Loucy (cell line): Measurements from ENCODE around the gene SCGB3A2.

Experiments used
- H2AFZ ChIP-seq: fragments of 200-600 bp; sonication (generic); 2 replicates; pipeline ENCODE4 v1.6.0; 2016; ENCODE audit warnings: antibody characterized with exemption, mild to moderate bottlenecking, low read length, moderate library complexity
- H3F3A ChIP-seq: fragments of 200-600 bp; 2 replicates; pipeline ENCODE4 v1.6.0; 2016; ENCODE audit warnings: antibody characterized with exemption, low read depth, mild to moderate bottlenecking
- H3K27me3 ChIP-seq: fragments of 200-600 bp; sonication (generic); 2 replicates; pipeline ENCODE4 v1.6.1; 2014; ENCODE audit warnings: low read length, mild to moderate bottlenecking; ENCODE audit not compliant: insufficient read depth, poor library complexity, severe bottlenecking
- H3K36me3 ChIP-seq: fragments of 200-600 bp; sonication (generic); 2 replicates; pipeline ENCODE4 v1.6.1; 2016; ENCODE audit warnings: low read length; ENCODE audit not compliant: insufficient read depth
- H3K4me1 ChIP-seq: fragments of 200-600 bp; sonication (generic); 2 replicates; pipeline ENCODE4 v1.5.1; 2014; ENCODE audit warnings: low read length, mild to moderate bottlenecking; ENCODE audit not compliant: insufficient read depth, poor library complexity, severe bottlenecking
- H3K4me2 ChIP-seq: fragments of 200-600 bp; sonication (generic); 2 replicates; pipeline ENCODE4 v1.6.0; 2014; ENCODE audit warnings: antibody characterized with exemption, low read length, low read depth, mild to moderate bottlenecking; ENCODE audit not compliant: poor library complexity, severe bottlenecking
- H3K4me3 ChIP-seq: fragments of 200-600 bp; sonication (generic); 2 replicates; pipeline ENCODE4 v1.5.1; 2014; ENCODE audit warnings: low read length, mild to moderate bottlenecking, mixed read lengths; ENCODE audit not compliant: poor library complexity, severe bottlenecking
- H3K79me2 ChIP-seq: fragments of 200-600 bp; sonication (generic); 2 replicates; pipeline ENCODE4 v1.6.1; 2014; ENCODE audit warnings: low read length; ENCODE audit not compliant: insufficient read depth
- H3K9ac ChIP-seq: fragments of 200-600 bp; sonication (generic); 2 replicates; pipeline ENCODE4 v1.6.0; 2014; ENCODE audit warnings: mild to moderate bottlenecking, low read depth, low read length, moderate library complexity; ENCODE audit not compliant: poor library complexity, severe bottlenecking
- H3K9me2 ChIP-seq: fragments of 200-600 bp; sonication (generic); replicated peaks from 2 replicates; pipeline ENCODE4 v1.6.1; 2016; ENCODE audit warnings: low read depth, low read length, mixed read lengths
- H3K9me3 ChIP-seq: fragments of 200-600 bp; sonication (generic); 2 replicates; pipeline ENCODE4 v1.6.1; 2014; ENCODE audit warnings: mild to moderate bottlenecking, antibody characterized with exemption, low read length, low read depth; ENCODE audit not compliant: insufficient read depth
- H4K20me1 ChIP-seq: fragments of 200-600 bp; sonication (generic); 2 replicates; pipeline ENCODE4 v1.6.0; 2014; ENCODE audit warnings: antibody characterized with exemption, low read length, mild to moderate bottlenecking; ENCODE audit not compliant: insufficient read depth, poor library complexity, severe bottlenecking
- EZH2phosphoT487 ChIP-seq: fragments of 200-600 bp; IDR thresholded peaks from 2 replicates; pipeline ENCODE4 v1.6.1; 2018; ENCODE audit warnings: antibody characterized with exemption, mild to moderate bottlenecking, moderate library complexity, borderline replicate concordance
- TF ChIP-seq, protein P1 (sequence below): fragments of 200-600 bp; sonication (generic); conservative IDR thresholded peaks from 2 replicates; pipeline ENCODE4 v1.5.1; 2014; ENCODE audit warnings: mild to moderate bottlenecking, antibody characterized with exemption, low read length

Gene SCGB3A2

DNA sequence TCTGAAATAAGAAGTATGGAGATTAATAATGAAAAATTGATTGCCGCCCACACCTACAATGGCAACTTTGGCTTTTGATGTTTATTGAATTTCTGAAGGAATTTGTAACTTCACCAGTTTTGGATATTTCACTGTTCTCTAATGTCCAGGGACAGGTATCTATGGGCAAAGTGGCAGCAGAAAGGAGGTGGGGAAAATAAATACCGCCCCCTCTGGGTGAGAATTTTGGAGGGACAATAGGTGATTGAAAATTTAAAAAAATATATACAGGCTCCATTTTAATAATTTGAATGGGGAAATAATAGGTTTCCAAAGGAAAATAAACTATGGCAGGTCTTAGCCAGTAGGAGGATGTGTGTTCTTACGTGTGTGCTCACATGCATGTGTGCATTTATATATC lies 1.3 kb downstream of the SCGB3A2 start:
- Histone ChIP-seq H3K27me3 (no peaks in the 10 kb centered on the region), H3K79me2 (no peaks in the 10 kb centered on the region), H3K36me3 (no peaks in the 10 kb centered on the region), H3F3A (no peaks in the 10 kb centered on the region), H3K4me1 (no peaks in the 10 kb centered on the region), H3K9me2 (no peaks in the 10 kb centered on the region), H3K4me2 (no peak overlapping the region), H3K4me3 (no peak overlapping the region), H3K9me3 (no peaks in the 10 kb centered on the region), H2AFZ (no peak overlapping the region), H3K9ac (no peak overlapping the region), H4K20me1 (no peaks in the 10 kb centered on the region)
- TF ChIP-seq, protein P1, sequence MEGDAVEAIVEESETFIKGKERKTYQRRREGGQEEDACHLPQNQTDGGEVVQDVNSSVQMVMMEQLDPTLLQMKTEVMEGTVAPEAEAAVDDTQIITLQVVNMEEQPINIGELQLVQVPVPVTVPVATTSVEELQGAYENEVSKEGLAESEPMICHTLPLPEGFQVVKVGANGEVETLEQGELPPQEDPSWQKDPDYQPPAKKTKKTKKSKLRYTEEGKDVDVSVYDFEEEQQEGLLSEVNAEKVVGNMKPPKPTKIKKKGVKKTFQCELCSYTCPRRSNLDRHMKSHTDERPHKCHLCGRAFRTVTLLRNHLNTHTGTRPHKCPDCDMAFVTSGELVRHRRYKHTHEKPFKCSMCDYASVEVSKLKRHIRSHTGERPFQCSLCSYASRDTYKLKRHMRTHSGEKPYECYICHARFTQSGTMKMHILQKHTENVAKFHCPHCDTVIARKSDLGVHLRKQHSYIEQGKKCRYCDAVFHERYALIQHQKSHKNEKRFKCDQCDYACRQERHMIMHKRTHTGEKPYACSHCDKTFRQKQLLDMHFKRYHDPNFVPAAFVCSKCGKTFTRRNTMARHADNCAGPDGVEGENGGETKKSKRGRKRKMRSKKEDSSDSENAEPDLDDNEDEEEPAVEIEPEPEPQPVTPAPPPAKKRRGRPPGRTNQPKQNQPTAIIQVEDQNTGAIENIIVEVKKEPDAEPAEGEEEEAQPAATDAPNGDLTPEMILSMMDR, result no peak
- TF ChIP-seq EZH2phosphoT487, result no peak

DNA sequence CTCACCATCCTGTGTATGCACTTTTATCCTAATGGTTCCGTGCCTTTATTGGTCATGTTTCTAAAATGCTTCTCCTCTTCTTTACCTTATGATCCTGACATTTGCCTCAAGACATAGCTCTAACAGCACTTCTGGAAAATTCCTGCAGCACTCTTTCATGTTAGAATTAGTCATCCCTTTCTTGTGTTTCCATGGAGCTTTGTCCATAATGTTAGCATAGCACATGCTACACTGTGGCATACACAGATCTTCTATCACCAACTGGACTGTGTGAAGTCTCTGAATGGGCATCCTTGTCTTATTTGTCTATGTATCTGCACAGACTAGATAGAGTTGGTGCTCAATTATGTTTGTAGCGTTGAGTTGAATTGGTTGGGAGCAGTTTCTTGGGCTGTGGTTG lies 2.0 kb downstream of the SCGB3A2 start:
- no peak overlapping the region for H3K4me2 ChIP-seq
- H4K20me1 ChIP-seq, result no peaks in the 10 kb centered on the region
- H3K9me3 ChIP-seq, result no peaks in the 10 kb centered on the region
- H3K9ac ChIP-seq, result no peak overlapping the region
- H3K27me3 ChIP-seq, result no peaks in the 10 kb centered on the region
- no peak for TF ChIP-seq EZH2phosphoT487
- TF ChIP-seq, protein P1, result no peak
- no peaks in the 10 kb centered on the region for H3K79me2 ChIP-seq
- H3K4me3 ChIP-seq, result no peak overlapping the region
- H3F3A ChIP-seq, result no peaks in the 10 kb centered on the region
- H3K9me2 ChIP-seq, result no peaks in the 10 kb centered on the region
- no peaks in the 10 kb centered on the region for H3K4me1 ChIP-seq
- H3K36me3 ChIP-seq, result no peaks in the 10 kb centered on the region
- no peak overlapping the region for H2AFZ ChIP-seq

DNA sequence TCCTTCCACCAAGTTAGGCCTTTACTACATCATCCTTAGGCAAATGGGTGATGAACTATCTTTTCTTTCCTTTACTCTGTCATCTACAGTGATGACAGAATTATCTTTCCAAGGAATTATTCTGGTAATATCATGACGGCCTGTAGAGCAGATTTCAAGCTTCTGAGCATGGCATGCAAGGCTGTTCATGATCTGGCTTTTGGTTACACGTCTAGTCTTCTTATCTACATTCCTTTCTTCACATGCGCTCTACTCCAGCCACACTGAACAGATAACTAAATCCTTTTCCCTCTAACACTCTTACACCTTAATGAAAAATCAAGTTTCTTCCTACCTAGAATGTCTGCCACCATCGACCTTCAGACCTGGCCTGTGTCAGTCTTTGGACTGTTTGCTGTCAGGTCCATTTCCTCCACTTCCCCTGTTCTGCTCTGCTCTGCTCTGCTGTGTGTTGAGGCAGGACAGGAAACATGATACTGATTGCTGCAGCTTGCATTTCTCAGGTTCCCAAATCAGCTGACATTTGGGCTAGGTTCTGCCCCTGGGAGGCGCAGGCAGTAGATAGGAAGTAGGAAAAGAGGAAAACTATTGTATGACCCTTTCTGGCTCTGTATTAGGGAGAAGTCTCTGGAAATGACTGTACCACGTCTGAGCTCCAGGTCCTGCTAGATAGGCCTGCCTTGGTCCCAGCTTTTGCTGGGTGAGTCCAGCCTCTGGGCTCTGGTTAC lies 4.2 kb downstream of the SCGB3A2 start:
- Histone ChIP-seq H3K4me3 (no peak overlapping the region), H3K27me3 (no peaks in the 10 kb centered on the region), H3F3A (no peaks in the 10 kb centered on the region), H3K79me2 (no peaks in the 10 kb centered on the region), H3K9ac (no peak overlapping the region), H2AFZ (no peak overlapping the region), H3K4me1 (no peaks in the 10 kb centered on the region), H3K4me2 (no peak overlapping the region), H3K9me2 (no peaks in the 10 kb centered on the region), H3K36me3 (no peaks in the 10 kb centered on the region), H4K20me1 (no peaks in the 10 kb centered on the region), H3K9me3 (no peaks in the 10 kb centered on the region)
- TF ChIP-seq, protein P1, result no peak
- TF ChIP-seq EZH2phosphoT487, result no peak
